HG02870 (cell line): ENCODE measurements around the gene DDRGK1.
"Not testable (repeated sequence)": the region's sequence is repeated elsewhere in the genome, so short reads cannot be mapped to it uniquely, and the experiment has no call there.

Experiments
- ATAC-seq: cut with Tn5 transposase; IDR thresholded peaks from one replicate; pipeline ENCODE4 v1.9.1; 2021; ENCODE audit warnings: mild to moderate bottlenecking, moderate library complexity; ENCODE audit not compliant: unreplicated experiment

DDRGK1 gene

DNA sequence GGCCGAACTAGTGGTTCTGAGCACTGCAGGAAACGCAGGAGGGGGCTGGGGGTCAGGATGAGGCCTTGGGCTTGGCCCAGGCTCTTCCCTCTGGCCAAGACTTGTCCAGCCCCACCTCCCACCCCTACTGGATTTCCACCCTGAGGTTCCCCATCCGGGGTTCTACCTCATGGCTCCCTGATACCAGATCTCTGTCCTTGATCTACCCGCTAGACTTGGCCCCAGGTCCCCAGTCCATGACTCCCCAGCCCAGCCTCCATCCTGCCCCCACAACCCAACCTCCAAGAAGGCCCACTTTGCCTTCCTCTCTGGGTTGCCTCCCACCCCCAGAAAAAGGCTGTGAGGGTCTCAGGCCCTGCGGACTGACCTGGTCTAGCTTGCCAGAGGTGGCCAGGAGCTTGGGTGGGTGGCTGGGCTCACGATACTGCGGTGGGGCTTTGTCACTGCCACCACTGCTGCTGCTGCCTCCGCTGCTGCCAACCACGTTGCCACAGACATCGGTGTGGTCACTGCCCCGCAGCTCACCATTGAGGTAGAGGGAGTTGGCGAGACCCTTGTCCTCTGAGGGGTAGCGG is 38.1 kb downstream of the DDRGK1 start:
- no peak for ATAC-seq

- no peak for ATAC-seq
Measured at GRCh38 chr20:3165473-3166337, 38.8 kb downstream of the DDRGK1 start.

GRCh38 chr20:3164763-3165410 is 39.6 kb downstream of the DDRGK1 start:
- no peak for ATAC-seq

DNA sequence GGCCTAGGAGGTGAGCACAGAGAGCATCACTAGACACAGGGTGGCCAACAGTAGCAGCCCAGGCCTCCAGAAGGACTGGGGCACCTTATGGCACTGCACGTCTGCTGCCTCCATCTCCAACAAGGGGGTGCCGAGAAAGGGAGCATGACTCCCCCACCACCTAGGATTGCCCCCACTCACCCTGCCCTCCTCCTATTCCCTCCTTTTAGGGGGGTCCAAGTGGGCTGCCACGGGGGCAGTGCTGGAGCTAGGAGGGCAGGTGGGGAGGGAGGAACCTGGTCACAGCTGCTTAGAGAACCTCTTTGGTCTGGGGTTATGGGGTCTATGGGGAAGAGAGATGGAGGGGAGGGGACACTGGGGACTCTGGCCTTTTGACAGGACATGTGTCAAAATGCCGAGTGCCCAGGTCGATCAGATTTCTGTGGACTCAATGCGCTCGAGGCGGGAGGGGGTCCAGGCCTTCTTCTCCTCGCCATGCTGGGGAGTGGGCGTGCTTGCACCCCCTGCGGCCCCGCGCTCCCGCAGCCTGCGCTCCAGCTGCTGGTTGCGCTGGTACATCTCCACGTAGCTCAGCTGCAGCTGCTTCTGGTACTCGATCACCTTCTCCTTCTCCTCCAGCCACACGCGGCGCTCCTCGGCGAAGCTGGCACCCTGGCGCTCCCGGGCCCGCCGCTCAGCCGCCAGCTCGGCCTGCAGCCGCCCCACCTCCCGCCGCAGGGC is 40.3 kb downstream of the DDRGK1 start:
- no peak for ATAC-seq

DNA sequence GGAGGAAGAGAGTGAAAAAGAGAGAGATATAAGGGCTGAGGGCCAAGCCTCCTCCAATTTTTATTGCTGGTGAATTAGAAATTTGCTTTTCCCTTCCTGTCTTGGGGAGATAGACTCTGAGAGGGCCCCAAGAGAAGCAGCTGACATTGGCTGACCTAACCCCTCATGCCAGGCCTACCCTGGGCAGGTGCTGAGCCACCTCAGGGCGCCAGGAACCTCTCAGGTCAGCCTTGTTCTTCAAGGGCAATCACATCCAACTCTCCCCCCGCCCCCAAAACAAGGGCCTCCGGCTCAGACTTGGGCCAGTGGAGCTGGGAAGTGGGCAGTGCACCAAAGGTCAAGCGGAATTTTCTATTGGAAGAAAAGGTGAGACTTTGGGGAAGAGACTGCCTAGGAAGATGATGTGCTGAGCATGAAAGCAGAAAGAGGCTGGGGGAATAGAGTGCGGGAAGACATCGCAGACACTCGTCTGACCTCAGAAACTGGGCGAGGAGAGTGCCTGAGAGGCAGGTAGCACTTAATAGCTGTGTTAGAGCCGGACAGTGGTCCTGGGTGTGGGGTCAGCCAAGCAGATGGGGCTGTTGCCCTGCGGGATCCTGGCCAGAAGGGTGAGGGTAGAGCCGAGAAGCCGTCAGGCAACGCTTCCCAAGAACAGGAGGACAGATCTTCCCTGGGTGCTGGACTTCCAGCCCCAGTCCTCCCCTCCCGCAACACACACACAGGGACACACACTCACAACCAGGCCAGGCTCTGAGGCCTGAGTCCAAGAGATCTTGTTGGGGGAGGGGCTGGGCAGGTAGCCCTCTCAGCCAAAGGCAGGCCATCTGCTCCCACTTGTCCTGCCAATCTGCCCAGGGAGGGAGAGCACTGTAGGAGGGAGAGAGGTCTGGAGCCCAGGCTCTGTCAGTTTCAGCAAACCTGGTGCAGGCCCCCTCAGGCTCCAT is 41.1 kb downstream of the DDRGK1 start:
- no peak for ATAC-seq

- ATAC-seq: no peak
Measured at GRCh38 chr20:3162080-3162611, 42.3 kb downstream of the DDRGK1 start.

DNA sequence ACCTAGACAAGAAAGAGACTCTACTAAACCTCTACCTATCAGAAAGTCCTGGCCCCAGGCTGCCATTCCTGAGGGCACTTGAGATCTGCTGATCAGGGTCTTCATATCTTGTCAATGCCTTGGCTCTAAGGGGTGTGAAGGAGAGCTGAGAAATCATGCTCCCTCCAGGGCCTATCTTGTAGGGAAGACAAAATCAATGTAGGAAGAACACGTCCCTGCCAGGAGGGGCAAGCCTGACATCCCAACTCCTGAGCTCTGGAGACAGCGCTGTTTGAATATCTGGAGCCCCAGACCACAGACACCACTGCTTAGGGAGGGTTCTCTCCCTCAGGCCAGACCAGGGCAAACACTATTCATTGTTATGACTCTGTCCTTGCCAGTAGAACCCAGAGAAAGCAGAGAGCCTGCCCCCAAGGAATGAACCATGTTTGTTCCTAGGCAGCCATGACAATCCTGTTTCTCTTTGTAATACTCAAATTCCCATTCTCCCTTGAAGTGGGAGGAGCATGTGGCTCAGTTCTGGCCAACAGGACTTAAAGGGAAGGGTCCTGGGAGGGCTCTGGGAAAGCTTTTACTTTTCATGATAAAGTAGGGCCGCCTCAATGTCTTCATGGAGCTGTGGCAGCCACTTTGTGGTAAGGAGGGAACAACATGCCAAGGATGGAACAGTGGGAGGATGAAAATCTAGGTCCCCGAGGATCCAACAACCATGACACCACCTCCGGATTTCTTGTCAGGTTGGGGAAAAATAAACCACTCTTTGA is 43.0 kb downstream of the DDRGK1 start:
- ATAC-seq: no peak

DNA sequence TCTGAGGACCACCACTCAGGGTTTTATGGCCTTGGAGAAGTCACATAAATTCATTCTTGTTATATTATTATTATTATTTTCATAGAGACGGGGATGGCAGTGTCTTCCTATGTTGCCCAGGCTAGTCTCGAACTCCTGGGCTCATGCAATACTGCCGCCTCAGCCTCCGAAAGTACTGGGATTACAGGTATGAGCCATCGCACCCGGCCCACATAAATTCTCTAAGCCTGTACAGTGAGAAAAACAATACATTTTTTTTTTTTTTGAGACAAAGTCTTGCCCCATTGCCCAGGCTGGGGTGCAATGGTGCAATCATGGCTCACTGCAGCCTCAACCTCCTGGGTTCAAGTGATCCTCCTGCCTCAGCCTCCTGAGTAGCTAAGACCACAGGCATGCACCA is 44.1 kb downstream of the DDRGK1 start:
- ATAC-seq: no peak

GRCh38 chr20:3158968-3159431 is 45.5 kb downstream of the DDRGK1 start:
- no peak for ATAC-seq

GRCh38 chr20:3157817-3158216 is 46.7 kb downstream of the DDRGK1 start:
- no peak for ATAC-seq

GRCh38 chr20:3156811-3157619 is 47.5 kb downstream of the DDRGK1 start:
- peak; percentile 83 for ATAC-seq

DNA sequence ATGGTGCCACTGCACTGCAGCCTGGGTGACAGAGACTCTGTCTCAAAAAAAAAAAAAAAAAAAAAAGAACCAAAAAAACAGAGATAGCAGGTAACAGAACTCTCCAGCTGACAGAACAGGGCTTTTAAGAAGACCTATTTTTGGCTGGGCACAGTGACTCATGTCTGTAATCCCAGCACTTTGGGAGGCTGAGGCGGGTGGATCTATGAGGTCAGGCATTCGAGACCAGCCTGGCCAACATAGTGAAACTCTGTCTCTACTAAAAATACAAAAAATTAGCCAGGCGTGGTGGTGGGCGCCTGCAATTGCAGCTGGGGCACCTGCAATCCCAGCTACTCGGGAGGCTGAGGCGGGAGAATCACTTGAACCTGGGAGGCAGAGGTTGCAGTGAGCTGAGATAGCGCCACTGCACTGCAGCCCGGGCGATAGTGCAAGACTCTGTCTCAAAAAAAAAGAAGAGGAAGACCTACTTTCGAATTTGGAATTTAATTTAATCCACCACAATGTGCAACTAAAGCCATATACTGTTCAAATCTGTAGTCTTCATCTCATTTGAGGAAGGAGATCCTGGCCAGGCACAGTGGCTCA is 52.3 kb downstream of the DDRGK1 start:
- not testable (repeated sequence) for ATAC-seq

- no peak for ATAC-seq
Measured at GRCh38 chr20:3150908-3151307, 53.6 kb downstream of the DDRGK1 start.

GRCh38 chr20:3146732-3147341 is 57.6 kb downstream of the DDRGK1 start:
- ATAC-seq: no peak

GRCh38 chr20:3141757-3142156 is 62.7 kb downstream of the DDRGK1 start:
- no peak for ATAC-seq
